ENCODE results near the gene ACOT6.
A peak's percentile ranks its signal among the peaks of the same experiment; 100 is the strongest.
"Not testable (repeated sequence)": the region's sequence is repeated elsewhere in the genome, so short reads cannot be mapped to it uniquely, and the experiment has no call there.

ACOT6 gene

GRCh38 chr14:73599499-73599898, 12.8 kb upstream of the ACOT6 start:
- no peak for DNase-seq (ENCODE audit: low read depth, low spot score)

GRCh38 chr14:73602994-73603393, 9.3 kb upstream of the ACOT6 start:
- no peak for DNase-seq (ENCODE audit: low read depth, low spot score)

- no peak for DNase-seq (ENCODE audit: low read depth, low spot score)
These were observed 6.0 kb upstream of the ACOT6 start for GRCh38 chr14:73606271-73606670.

GRCh38 chr14:73607241-73607640, 5.1 kb upstream of the ACOT6 start:
- DNase-seq (ENCODE audit: low read depth, low spot score): no peak

GRCh38 chr14:73610687-73611086, 1.6 kb upstream of the ACOT6 start:
- DNase-seq (ENCODE audit: low read depth, low spot score): no peak

- no peak for DNase-seq (ENCODE audit: low read depth, low spot score)
These were observed 698 bp downstream of the ACOT6 start for GRCh38 chr14:73613046-73613383.

- DNase-seq (ENCODE audit: low read depth, low spot score): no peak
These were observed 1.2 kb downstream of the ACOT6 start for GRCh38 chr14:73613419-73613963.

- no peak for DNase-seq (ENCODE audit: low read depth, low spot score)
These were observed 4.5 kb downstream of the ACOT6 start for GRCh38 chr14:73616831-73617230.

- no peak for DNase-seq (ENCODE audit: low read depth, low spot score)
These were observed 7.2 kb downstream of the ACOT6 start for GRCh38 chr14:73619524-73619923.

GRCh38 chr14:73620268-73620667, 8.0 kb downstream of the ACOT6 start:
- DNase-seq (ENCODE audit: low read depth, low spot score): no peak

- DNase-seq (ENCODE audit: low read depth, low spot score): no peak
These were observed 11.3 kb downstream of the ACOT6 start for GRCh38 chr14:73623504-73624054.

- no peak for DNase-seq (ENCODE audit: low read depth, low spot score)
These were observed 13.4 kb downstream of the ACOT6 start for GRCh38 chr14:73625706-73626105.

GRCh38 chr14:73627151-73627558, 14.8 kb downstream of the ACOT6 start:
- DNase-seq (ENCODE audit: low read depth, low spot score): no peak

- DNase-seq (ENCODE audit: low read depth, low spot score): no peak
These were observed 17.9 kb downstream of the ACOT6 start for GRCh38 chr14:73630009-73630780.

GRCh38 chr14:73633116-73634010, 21.0 kb downstream of the ACOT6 start:
- peak; percentile 18 for DNase-seq (ENCODE audit: low read depth, low spot score)

GRCh38 chr14:73634011-73634833, 21.9 kb downstream of the ACOT6 start:
- no peak for DNase-seq (ENCODE audit: low read depth, low spot score)

- DNase-seq (ENCODE audit: low read depth, low spot score): not testable (repeated sequence)
These were observed 24.0 kb downstream of the ACOT6 start for GRCh38 chr14:73636355-73636754.

GRCh38 chr14:73637830-73638229, 25.5 kb downstream of the ACOT6 start:
- DNase-seq (ENCODE audit: low read depth, low spot score): no peak

- no peak for DNase-seq (ENCODE audit: low read depth, low spot score)
These were observed 28.6 kb downstream of the ACOT6 start for GRCh38 chr14:73640796-73641365.

- peak; percentile 82 for DNase-seq (ENCODE audit: low read depth, low spot score)
These were observed 32.4 kb downstream of the ACOT6 start, which contains the start of gene DNAL1 for GRCh38 chr14:73644531-73645247. Gene DNAL1, plus strand, starts transcription at chr14:73644986. Its CDS starts 54 bp downstream, at chr14:73645040.

Data from activated CD4-positive, CD25-positive, alpha-beta regulatory T cell treated with anti-CD3 and anti-CD28 coated beads, Interleukin-2, amount 50 U/mL, for 16 hours (primary cell).